Measurements from ENCODE around the gene FAM136A.

FAM136A gene

GRCh38 chr2:70340075-70340474 lies 38.2 kb upstream of the FAM136A start:
- H3K4me1 ChIP-seq (ENCODE audit: insufficient read depth, insufficient read length) = no peaks in the 10 kb centered on the region
- H3K4me3 ChIP-seq (ENCODE audit: insufficient read length, low read depth) = no peak overlapping the region
- no peaks in the 10 kb centered on the region for H3K36me3 ChIP-seq (ENCODE audit: insufficient read depth, insufficient read length, low read length)
- H3K9ac ChIP-seq (ENCODE audit: insufficient read length, low read depth) = no peak overlapping the region
- peaks cover 5% of the 10 kb centered on the region for H3K27me3 ChIP-seq (ENCODE audit: insufficient read depth, insufficient read length)
- no peaks in the 10 kb centered on the region for H3K9me3 ChIP-seq (ENCODE audit: insufficient read depth, low read length)
- no peak for DNase-seq (ENCODE audit: low read depth, low spot score)
- TF ChIP-seq SUZ12 (IDR thresholded peaks at IDR 0.05; ENCODE audit: extremely low read depth, insufficient read depth, insufficient read length) (no peak), ZNF274 (IDR thresholded peaks at IDR 0.05; ENCODE audit: low read depth, low read length) (no peak), YY1 (IDR thresholded peaks at IDR 0.05; ENCODE audit: insufficient read depth, insufficient read length) (no peak)

GRCh38 chr2:70336552-70336951 lies 34.7 kb upstream of the FAM136A start:
- no peak for DNase-seq (ENCODE audit: low read depth, low spot score)
- no peaks in the 10 kb centered on the region for H3K36me3 ChIP-seq (ENCODE audit: insufficient read depth, insufficient read length, low read length)
- H3K9me3 ChIP-seq (ENCODE audit: insufficient read depth, low read length) = no peaks in the 10 kb centered on the region
- TF ChIP-seq ZNF274 (IDR thresholded peaks at IDR 0.05; ENCODE audit: low read depth, low read length) (no peak), SUZ12 (IDR thresholded peaks at IDR 0.05; ENCODE audit: extremely low read depth, insufficient read depth, insufficient read length) (no peak), YY1 (IDR thresholded peaks at IDR 0.05; ENCODE audit: insufficient read depth, insufficient read length) (no peak)
- H3K4me3 ChIP-seq (ENCODE audit: insufficient read length, low read depth) = no peak overlapping the region
- H3K4me1 ChIP-seq (ENCODE audit: insufficient read depth, insufficient read length) = no peaks in the 10 kb centered on the region
- H3K9ac ChIP-seq (ENCODE audit: insufficient read length, low read depth) = no peak overlapping the region
- no peaks in the 10 kb centered on the region for H3K27me3 ChIP-seq (ENCODE audit: insufficient read depth, insufficient read length)

GRCh38 chr2:70331012-70331411 lies 29.1 kb upstream of the FAM136A start:
- Histone ChIP-seq H3K36me3 (ENCODE audit: insufficient read depth, insufficient read length, low read length) (no peaks in the 10 kb centered on the region), H3K9me3 (ENCODE audit: insufficient read depth, low read length) (no peaks in the 10 kb centered on the region), H3K4me3 (ENCODE audit: insufficient read length, low read depth) (no peak overlapping the region), H3K9ac (ENCODE audit: insufficient read length, low read depth) (no peak overlapping the region), H3K4me1 (ENCODE audit: insufficient read depth, insufficient read length) (peaks cover 2% of the 10 kb centered on the region), H3K27me3 (ENCODE audit: insufficient read depth, insufficient read length) (no peaks in the 10 kb centered on the region)
- no peak for TF ChIP-seq SUZ12 (IDR thresholded peaks at IDR 0.05; ENCODE audit: extremely low read depth, insufficient read depth, insufficient read length)
- no peak for TF ChIP-seq ZNF274 (IDR thresholded peaks at IDR 0.05; ENCODE audit: low read depth, low read length)
- no peak for TF ChIP-seq YY1 (IDR thresholded peaks at IDR 0.05; ENCODE audit: insufficient read depth, insufficient read length)
- no peak for DNase-seq (ENCODE audit: low read depth, low spot score)

- no peak for DNase-seq (ENCODE audit: low read depth, low spot score)
- no peaks in the 10 kb centered on the region for H3K36me3 ChIP-seq (ENCODE audit: insufficient read depth, insufficient read length, low read length)
- peaks cover 2% of the 10 kb centered on the region for H3K4me1 ChIP-seq (ENCODE audit: insufficient read depth, insufficient read length)
- H3K9me3 ChIP-seq (ENCODE audit: insufficient read depth, low read length) = no peaks in the 10 kb centered on the region
- H3K27me3 ChIP-seq (ENCODE audit: insufficient read depth, insufficient read length) = no peaks in the 10 kb centered on the region
- TF ChIP-seq ZNF274 (IDR thresholded peaks at IDR 0.05; ENCODE audit: low read depth, low read length) (no peak), YY1 (IDR thresholded peaks at IDR 0.05; ENCODE audit: insufficient read depth, insufficient read length) (no peak), SUZ12 (IDR thresholded peaks at IDR 0.05; ENCODE audit: extremely low read depth, insufficient read depth, insufficient read length) (no peak)
- no peak overlapping the region for H3K4me3 ChIP-seq (ENCODE audit: insufficient read length, low read depth)
- no peak overlapping the region for H3K9ac ChIP-seq (ENCODE audit: insufficient read length, low read depth)
Observed at GRCh38 chr2:70330476-70330875, 28.6 kb upstream of the FAM136A start.

- no peak for TF ChIP-seq ZNF274 (IDR thresholded peaks at IDR 0.05; ENCODE audit: low read depth, low read length)
- no peak for TF ChIP-seq YY1 (IDR thresholded peaks at IDR 0.05; ENCODE audit: insufficient read depth, insufficient read length)
- TF ChIP-seq SUZ12 (IDR thresholded peaks at IDR 0.05; ENCODE audit: extremely low read depth, insufficient read depth, insufficient read length) = no peak
- Histone ChIP-seq H3K4me3 (ENCODE audit: insufficient read length, low read depth) (no peak overlapping the region), H3K4me1 (ENCODE audit: insufficient read depth, insufficient read length) (peaks cover 2% of the 10 kb centered on the region), H3K27me3 (ENCODE audit: insufficient read depth, insufficient read length) (no peaks in the 10 kb centered on the region), H3K9ac (ENCODE audit: insufficient read length, low read depth) (no peak overlapping the region), H3K36me3 (ENCODE audit: insufficient read depth, insufficient read length, low read length) (no peaks in the 10 kb centered on the region), H3K9me3 (ENCODE audit: insufficient read depth, low read length) (no peaks in the 10 kb centered on the region)
- no peak for DNase-seq (ENCODE audit: low read depth, low spot score)
Observed at GRCh38 chr2:70328921-70329561, 27.2 kb upstream of the FAM136A start.

- Histone ChIP-seq H3K4me3 (ENCODE audit: insufficient read length, low read depth) (no peak overlapping the region), H3K9ac (ENCODE audit: insufficient read length, low read depth) (no peak overlapping the region), H3K36me3 (ENCODE audit: insufficient read depth, insufficient read length, low read length) (no peaks in the 10 kb centered on the region), H3K9me3 (ENCODE audit: insufficient read depth, low read length) (no peaks in the 10 kb centered on the region), H3K4me1 (ENCODE audit: insufficient read depth, insufficient read length) (no peaks in the 10 kb centered on the region), H3K27me3 (ENCODE audit: insufficient read depth, insufficient read length) (no peaks in the 10 kb centered on the region)
- no peak for TF ChIP-seq ZNF274 (IDR thresholded peaks at IDR 0.05; ENCODE audit: low read depth, low read length)
- no peak for TF ChIP-seq YY1 (IDR thresholded peaks at IDR 0.05; ENCODE audit: insufficient read depth, insufficient read length)
- no peak for TF ChIP-seq SUZ12 (IDR thresholded peaks at IDR 0.05; ENCODE audit: extremely low read depth, insufficient read depth, insufficient read length)
- DNase-seq (ENCODE audit: low read depth, low spot score) = no peak
Observed at GRCh38 chr2:70325875-70326274, 24.0 kb upstream of the FAM136A start.

GRCh38 chr2:70322518-70322917 lies 20.7 kb upstream of the FAM136A start:
- no peaks in the 10 kb centered on the region for H3K9me3 ChIP-seq (ENCODE audit: insufficient read depth, low read length)
- DNase-seq (ENCODE audit: low read depth, low spot score) = no peak
- H3K27me3 ChIP-seq (ENCODE audit: insufficient read depth, insufficient read length) = no peaks in the 10 kb centered on the region
- H3K4me1 ChIP-seq (ENCODE audit: insufficient read depth, insufficient read length) = no peaks in the 10 kb centered on the region
- no peak for TF ChIP-seq SUZ12 (IDR thresholded peaks at IDR 0.05; ENCODE audit: extremely low read depth, insufficient read depth, insufficient read length)
- TF ChIP-seq YY1 (IDR thresholded peaks at IDR 0.05; ENCODE audit: insufficient read depth, insufficient read length) = no peak
- no peak for TF ChIP-seq ZNF274 (IDR thresholded peaks at IDR 0.05; ENCODE audit: low read depth, low read length)
- no peaks in the 10 kb centered on the region for H3K36me3 ChIP-seq (ENCODE audit: insufficient read depth, insufficient read length, low read length)
- H3K4me3 ChIP-seq (ENCODE audit: insufficient read length, low read depth) = no peak overlapping the region
- H3K9ac ChIP-seq (ENCODE audit: insufficient read length, low read depth) = no peak overlapping the region

Measured in NT2/D1 (cell line).